Mucosa of stomach (tissue), 1 donor: ENCODE measurements around the gene HAUS8.

Experiments
- H3K27me3 ChIP-seq: one replicate; pipeline ENCODE4 v1.7.0; 2013; ENCODE audit warnings: mild to moderate bottlenecking, low read length; ENCODE audit not compliant: control insufficient read depth, insufficient read depth
- H3K36me3 ChIP-seq: one replicate; pipeline ENCODE4 v1.7.0; 2013; ENCODE audit warnings: low read length; ENCODE audit not compliant: control insufficient read depth, insufficient read depth
- H3K4me1 ChIP-seq: one replicate; pipeline ENCODE4 v1.7.0; 2013; ENCODE audit warnings: mild to moderate bottlenecking, low read length; ENCODE audit not compliant: control insufficient read depth, insufficient read depth
- H3K4me3 ChIP-seq: one replicate; pipeline ENCODE4 v1.7.0; 2013; ENCODE audit warnings: low read length
- H3K9ac ChIP-seq: one replicate; pipeline ENCODE4 v1.7.0; 2013; ENCODE audit warnings: mild to moderate bottlenecking, low read length, moderate library complexity
- H3K9me3 ChIP-seq: one replicate; pipeline ENCODE4 v1.7.0; 2013; ENCODE audit warnings: mild to moderate bottlenecking, low read length, moderate library complexity; ENCODE audit not compliant: control insufficient read depth
- donor health status: Pancreatic carcinoma.

Gene HAUS8, protein sequence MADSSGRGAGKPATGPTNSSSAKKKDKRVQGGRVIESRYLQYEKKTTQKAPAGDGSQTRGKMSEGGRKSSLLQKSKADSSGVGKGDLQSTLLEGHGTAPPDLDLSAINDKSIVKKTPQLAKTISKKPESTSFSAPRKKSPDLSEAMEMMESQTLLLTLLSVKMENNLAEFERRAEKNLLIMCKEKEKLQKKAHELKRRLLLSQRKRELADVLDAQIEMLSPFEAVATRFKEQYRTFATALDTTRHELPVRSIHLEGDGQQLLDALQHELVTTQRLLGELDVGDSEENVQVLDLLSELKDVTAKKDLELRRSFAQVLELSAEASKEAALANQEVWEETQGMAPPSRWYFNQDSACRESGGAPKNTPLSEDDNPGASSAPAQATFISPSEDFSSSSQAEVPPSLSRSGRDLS

DNA sequence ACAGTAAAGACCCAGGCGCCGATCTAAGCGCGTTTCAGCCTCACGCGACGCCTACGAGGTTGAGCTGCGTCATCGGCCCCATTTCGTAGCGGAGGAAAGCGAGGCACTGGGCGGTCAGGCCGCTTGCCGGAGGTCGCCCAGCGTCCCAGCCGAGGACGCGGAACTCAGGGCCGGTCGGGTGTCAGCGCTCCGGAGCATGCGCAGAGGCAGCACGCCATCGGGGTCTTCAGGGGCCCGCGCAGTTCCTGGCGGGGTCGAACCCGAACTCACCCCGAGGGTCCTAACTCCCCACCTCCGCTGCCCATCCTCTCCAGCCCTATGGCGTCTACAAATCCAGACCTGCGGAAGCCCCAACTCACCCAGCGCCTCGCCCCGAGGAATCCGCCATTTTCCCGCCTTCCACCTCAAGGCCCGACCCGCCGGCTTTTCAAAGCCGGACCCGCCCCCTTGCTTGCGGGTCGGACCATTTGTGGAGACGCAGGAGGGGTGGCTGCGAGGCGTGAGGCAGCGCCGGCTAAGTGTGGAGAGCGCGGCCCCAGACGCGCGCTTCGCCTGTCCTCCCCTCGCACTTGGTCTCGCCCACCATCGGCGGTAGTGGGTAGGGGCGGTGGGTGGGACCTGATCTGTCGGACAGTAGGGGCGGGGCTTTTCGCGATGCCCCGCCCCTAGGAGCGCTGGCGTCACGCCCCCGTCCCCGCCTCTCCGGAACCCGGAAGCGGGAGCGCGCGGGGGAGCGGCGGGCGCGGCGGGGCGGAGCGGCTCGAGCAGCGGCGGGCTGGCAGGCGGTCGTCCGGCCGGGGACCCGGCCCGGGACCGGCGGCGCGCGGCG is at the start of gene HAUS8, which contains the start of gene MYO9B:
Gene HAUS8, minus strand, starts transcription at position 418 of the 829 bp plus-strand sequence. Its CDS starts 30 bp downstream, at position 388.
Gene MYO9B, plus strand, starts transcription at position 743 of the 829 bp plus-strand sequence. CDS start 25,941 bp downstream, outside the sequence.
- Histone ChIP-seq H3K36me3 (no peaks in the 10 kb centered on the region), H3K4me1 (peaks cover 43% of the 10 kb centered on the region), H3K9me3 (no peaks in the 10 kb centered on the region), H3K27me3 (no peaks in the 10 kb centered on the region), H3K9ac (peak within 1 kb of the TSS; percentile 91), H3K4me3 (peak within 1 kb of the TSS; percentile 74)

DNA sequence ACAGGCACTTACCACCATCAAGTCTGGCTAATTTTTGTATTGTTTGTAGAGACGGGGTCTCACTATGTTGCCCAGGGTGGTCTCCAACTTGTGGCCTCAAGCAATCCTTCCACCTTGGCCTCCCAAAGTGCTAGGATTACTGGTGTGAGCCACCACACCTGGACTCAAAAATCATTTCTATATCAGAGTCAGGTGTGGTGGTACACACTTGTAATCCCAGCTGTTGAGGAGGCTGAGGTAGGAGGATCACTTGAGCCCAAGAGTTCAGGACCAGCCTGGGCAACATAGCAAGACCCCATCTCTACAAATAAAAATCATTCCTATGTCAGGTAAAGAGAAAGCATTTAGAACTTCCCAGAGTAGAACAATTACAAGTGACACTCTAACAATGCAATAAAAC is 48.8 kb upstream of the HAUS8 start:
- Histone ChIP-seq H3K4me3 (no peak overlapping the region), H3K9me3 (no peaks in the 10 kb centered on the region), H3K36me3 (no peaks in the 10 kb centered on the region), H3K27me3 (no peaks in the 10 kb centered on the region), H3K9ac (no peak overlapping the region), H3K4me1 (peaks cover 5% of the 10 kb centered on the region)

DNA sequence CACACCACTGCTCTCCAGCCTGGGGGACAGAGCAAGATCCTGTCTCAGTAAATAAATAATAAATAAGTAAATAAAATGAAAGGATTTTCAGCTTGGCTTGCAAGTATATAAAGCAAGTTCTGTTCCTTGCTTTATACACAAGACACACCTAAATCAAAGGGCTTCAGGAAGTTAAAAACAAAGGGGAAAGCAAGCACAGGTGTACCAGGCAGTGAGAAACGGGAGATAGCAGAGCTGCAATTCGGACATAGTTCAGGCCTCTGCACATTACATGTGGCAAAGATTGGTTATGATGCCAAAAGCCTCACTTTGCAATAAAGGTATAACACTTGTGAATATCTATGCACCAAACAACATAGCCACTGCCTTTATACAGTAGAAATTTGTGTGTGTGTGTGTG is 47.8 kb upstream of the HAUS8 start:
- H3K4me1 ChIP-seq: peaks cover 5% of the 10 kb centered on the region
- no peaks in the 10 kb centered on the region for H3K36me3 ChIP-seq

DNA sequence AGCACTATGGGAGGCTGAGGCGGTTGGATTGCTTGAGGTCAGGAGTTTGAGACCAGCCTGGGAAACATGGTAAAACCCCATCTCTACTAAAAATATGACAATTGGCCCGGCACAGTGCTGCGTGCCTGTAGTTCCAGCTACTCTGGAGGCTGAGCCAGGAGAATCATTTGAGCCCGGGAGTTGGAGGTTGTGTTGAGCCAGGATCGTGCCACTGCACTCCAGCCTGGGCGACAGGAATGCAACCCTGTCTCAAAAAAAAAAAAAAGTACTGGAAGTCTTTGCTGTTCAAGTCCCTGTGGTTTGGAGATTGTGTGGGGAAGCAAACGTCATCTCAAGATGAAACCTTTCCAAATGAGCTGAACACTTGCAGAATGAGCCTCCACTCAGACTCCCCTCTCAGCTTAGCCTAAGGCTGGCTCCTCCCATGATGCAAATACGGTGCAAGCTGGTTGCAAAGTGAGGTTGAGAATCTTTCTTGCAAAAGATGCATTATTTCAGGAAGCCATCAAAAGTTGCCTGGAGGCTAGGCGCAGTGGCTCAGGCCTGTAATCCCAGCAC is 46.6 kb upstream of the HAUS8 start:
- no peak overlapping the region for H3K9ac ChIP-seq
- H3K4me3 ChIP-seq: no peak overlapping the region
- H3K9me3 ChIP-seq: no peaks in the 10 kb centered on the region
- no peaks in the 10 kb centered on the region for H3K27me3 ChIP-seq
- H3K36me3 ChIP-seq: no peaks in the 10 kb centered on the region
- peaks cover 5% of the 10 kb centered on the region for H3K4me1 ChIP-seq

More for the DNA sequence above, 47.8 kb upstream of the HAUS8 start:
- no peak overlapping the region for H3K4me3 ChIP-seq
- no peaks in the 10 kb centered on the region for H3K9me3 ChIP-seq
- no peaks in the 10 kb centered on the region for H3K27me3 ChIP-seq
- H3K9ac ChIP-seq: no peak overlapping the region

DNA sequence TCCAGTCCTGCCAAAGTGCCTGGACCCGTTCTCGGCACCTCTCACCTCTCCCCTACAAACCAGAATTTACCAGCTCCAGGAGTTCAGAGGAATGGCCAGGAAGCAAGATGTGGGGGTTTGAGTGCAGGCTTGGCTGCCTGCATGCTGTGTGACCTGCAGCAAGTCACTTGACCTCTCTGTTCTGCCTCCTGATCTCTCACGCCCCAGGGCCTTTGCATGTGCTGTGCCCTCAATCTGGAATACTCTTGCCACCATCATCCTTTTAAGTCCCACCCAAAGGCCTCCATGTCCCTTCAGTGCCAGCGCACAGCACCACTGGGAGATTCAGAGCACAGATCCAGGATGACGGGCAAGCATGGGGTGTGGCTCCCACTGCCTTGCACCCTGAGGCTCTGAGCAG is 43.7 kb upstream of the HAUS8 start:
- no peaks in the 10 kb centered on the region for H3K9me3 ChIP-seq
- peaks cover 6% of the 10 kb centered on the region for H3K4me1 ChIP-seq
- no peak overlapping the region for H3K9ac ChIP-seq
- H3K36me3 ChIP-seq: no peaks in the 10 kb centered on the region
- no peak overlapping the region for H3K4me3 ChIP-seq
- H3K27me3 ChIP-seq: no peaks in the 10 kb centered on the region

DNA sequence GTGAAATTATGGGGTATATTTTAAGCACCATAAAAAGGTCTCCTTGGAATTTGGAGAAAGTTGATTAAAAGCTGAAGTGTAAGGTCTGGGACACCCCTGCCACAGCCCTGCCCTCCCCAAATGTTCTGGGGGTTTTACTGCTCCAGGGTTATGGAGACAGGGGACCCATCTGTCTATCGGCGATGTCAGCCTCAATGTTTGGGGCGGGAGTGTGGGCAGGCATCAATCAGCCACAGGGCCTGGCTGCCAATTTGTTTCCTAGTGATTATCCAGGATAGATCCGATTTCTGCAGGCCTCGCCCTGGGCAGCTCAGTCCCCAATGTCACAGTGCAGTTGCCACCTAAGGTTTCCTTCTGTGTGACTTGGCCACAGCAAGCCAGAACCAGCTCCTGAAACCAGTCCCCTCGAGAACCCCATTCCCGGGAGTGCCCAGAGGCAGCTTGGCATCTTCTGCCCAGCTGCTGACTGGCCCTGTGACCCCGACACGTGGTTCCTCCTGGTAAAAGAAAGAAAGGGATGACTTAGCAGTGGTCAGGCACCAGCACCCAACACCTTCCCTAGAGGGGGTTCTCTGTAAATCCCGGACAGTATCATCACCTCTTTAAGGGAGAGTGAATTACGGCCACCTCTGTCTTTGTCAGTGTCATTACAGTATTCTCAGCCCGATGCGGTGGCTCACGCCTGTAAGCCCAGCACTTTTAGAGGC is 41.9 kb upstream of the HAUS8 start:
- no peaks in the 10 kb centered on the region for H3K9me3 ChIP-seq
- H3K36me3 ChIP-seq: no peaks in the 10 kb centered on the region
- H3K4me1 ChIP-seq: peaks cover 16% of the 10 kb centered on the region
- H3K27me3 ChIP-seq: no peaks in the 10 kb centered on the region
- H3K9ac ChIP-seq: no peak overlapping the region
- H3K4me3 ChIP-seq: no peak overlapping the region

DNA sequence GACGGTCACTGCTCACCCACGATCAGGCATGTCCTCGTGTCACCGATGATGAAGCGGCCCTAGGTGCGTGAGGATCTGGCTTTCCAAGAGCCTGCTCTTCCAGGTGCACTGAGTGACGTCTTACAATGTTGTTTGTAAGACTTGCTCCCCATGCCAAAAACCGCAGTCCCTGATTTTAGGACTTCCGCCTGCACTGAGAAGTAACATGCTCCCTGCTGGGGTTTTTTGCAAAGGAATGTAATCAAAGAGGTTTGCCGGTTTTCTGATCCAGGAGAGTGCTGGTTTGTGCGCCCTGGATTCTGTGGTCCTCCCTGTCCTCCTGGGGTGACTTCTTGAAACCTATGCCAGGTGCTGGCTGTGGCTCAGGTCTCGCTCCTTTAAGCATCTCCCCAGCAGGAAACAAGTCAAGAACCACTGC is 39.2 kb upstream of the HAUS8 start:
- H3K9me3 ChIP-seq: no peaks in the 10 kb centered on the region
- peaks cover 16% of the 10 kb centered on the region for H3K4me1 ChIP-seq
- H3K36me3 ChIP-seq: no peaks in the 10 kb centered on the region
- H3K27me3 ChIP-seq: no peaks in the 10 kb centered on the region
- no peak overlapping the region for H3K4me3 ChIP-seq
- H3K9ac ChIP-seq: no peak overlapping the region

DNA sequence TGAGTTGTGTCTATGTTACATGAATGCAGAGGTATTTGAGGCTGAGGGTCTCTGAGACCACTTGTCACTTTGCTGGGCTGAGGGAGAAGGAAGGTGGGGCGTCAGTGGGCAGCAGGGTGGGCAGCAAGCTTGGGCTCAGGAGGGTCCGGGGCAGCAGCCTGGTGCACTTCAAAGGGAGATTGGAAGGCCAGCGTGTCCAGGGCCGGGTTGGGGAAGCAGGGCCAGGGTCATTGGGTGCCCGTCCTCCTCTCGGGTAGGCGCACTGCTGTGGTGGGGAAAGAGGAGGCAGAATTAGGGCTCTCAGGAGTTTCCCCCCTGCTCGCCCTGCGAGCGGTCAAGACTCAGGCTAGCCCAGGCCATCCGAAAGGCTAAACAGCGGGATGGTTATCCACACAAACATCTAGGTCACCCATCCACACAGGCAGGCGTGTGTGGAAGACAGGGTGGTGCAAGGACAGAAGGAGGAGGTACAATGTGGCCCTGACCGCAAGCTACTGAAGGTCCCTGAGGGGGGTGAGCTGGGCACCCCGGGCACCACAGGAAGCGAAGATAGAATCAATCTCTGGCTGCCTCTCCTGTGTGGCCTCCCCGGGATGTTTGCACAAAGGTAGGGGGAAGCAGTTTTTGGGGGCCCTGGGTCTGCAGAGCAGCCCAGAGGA is 38.0 kb upstream of the HAUS8 start:
- Histone ChIP-seq H3K9me3 (no peaks in the 10 kb centered on the region), H3K36me3 (no peaks in the 10 kb centered on the region), H3K27me3 (no peaks in the 10 kb centered on the region), H3K4me1 (peaks cover 18% of the 10 kb centered on the region), H3K4me3 (no peak overlapping the region), H3K9ac (no peak overlapping the region)

DNA sequence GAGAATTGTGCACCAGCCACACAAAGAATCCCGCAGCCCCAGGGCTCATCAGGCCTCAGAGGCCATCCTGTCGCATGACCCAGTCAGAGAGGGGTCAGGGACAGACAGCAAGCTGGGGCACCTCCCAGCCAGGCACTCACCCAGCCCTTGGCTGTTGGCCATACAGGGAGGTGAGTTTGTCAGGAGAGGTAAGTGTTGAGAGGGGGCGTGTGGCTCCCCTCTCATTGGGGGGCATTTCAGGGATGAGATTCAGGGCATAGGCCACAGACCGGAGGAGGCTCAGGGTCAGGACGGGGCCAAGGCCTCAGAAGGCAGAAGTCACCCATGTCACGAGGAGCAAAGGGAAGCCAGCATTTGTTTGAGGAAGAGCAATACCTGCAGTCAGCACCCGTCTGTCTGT is 37.4 kb upstream of the HAUS8 start:
- Histone ChIP-seq H3K4me3 (no peak overlapping the region), H3K9ac (no peak overlapping the region), H3K36me3 (no peaks in the 10 kb centered on the region), H3K4me1 (peaks cover 23% of the 10 kb centered on the region), H3K27me3 (no peaks in the 10 kb centered on the region), H3K9me3 (no peaks in the 10 kb centered on the region)

DNA sequence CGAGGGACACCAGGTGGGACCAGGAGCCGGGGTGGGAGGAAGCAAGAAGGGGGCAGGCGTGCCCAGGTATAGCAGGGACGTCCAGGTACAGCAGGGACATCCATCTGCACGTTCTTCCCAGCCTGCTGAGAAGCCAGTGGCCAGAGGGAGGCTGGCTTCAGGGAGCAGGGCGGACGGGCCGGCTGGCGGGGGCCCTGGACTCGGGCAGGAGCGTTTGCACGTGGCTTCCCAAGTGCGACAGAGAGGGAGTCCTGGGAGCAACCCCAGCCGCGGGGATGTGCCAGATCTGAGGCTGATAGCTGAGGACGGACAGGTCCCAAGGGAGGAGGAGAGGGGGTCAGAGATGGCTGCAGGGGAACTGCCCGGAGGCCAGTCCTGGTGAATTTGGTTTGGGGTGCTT is 37.0 kb upstream of the HAUS8 start:
- Histone ChIP-seq H3K27me3 (no peaks in the 10 kb centered on the region), H3K9ac (no peak overlapping the region), H3K36me3 (no peaks in the 10 kb centered on the region), H3K9me3 (no peaks in the 10 kb centered on the region), H3K4me1 (peaks cover 27% of the 10 kb centered on the region), H3K4me3 (no peak overlapping the region)

DNA sequence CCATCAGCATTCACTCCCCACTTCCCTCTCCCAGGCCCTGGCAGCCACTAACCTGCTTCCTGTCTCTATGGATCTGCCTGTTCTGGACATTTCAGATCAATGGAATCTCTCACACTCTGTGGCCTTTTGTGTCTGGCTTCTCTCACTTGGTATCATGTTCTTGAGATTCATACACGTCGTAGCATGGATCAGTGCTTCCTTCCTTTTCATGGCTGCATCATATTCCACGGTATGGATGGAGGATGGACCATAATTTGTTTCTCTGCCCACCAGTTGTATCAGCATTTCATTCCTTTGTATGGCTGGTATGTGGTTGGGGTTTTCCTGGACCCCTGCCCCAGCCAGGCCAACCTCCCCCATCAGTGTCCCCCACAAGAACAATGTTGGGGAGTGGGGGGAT is 36.5 kb upstream of the HAUS8 start:
- Histone ChIP-seq H3K9me3 (no peaks in the 10 kb centered on the region), H3K4me3 (no peak overlapping the region), H3K27me3 (no peaks in the 10 kb centered on the region), H3K36me3 (no peaks in the 10 kb centered on the region), H3K4me1 (peaks cover 27% of the 10 kb centered on the region), H3K9ac (no peak overlapping the region)
